Panc1 (cell line): ENCODE results near the gene NCKAP5L. TPM values are rescaled to one million over a fixed set of nuclear protein-coding genes. Genes with fewer than 3 reads are reported as not detected.
A peak's percentile ranks its signal among the peaks of the same experiment; 100 is the strongest.

Experiments
- ATAC-seq: fragments of 200-7000 bp; cut with Tn5 transposase; 2 replicates; pipeline ENCODE4 v1.9.1; 2020; ENCODE audit warnings: mild to moderate bottlenecking, moderate library complexity
- BruUV-seq: library from RNA; stranded (reverse); fragments of 400-500 nt; replicated peaks from 2 replicates; lab custom pipeline; 2021; lab: Mats Ljungman, UMichigan
- CTCF ChIA-PET: fragments of 300-600 bp; sonication (Branson Sonifier 250); formaldehyde crosslinking; loops from one replicate; lab custom pipeline; 2022; ENCODE audit warnings: antibody characterized with exemption; lab: Charles Lee
- POLR2A ChIA-PET: fragments of 300-600 bp; sonication (Branson Sonifier 250); formaldehyde crosslinking; loops from one replicate; lab custom pipeline; 2022; ENCODE audit warnings: antibody characterized with exemption; lab: Charles Lee
- DNase-seq: peaks from one replicate; pipeline ENCODE4 v3.0.0-alpha.2; 2010; ENCODE audit warnings: low read depth, low spot score
- H3K27ac ChIP-seq: 2 replicates; pipeline ENCODE4 v1.5.1; 2011; ENCODE audit warnings: mild to moderate bottlenecking, low read length, inconsistent platforms
- H3K27me3 ChIP-seq: fragments of 200-500 bp; sonication (Bioruptor generic); 2 replicates; pipeline ENCODE4 v1.6.0; 2014; ENCODE audit warnings: low read length, inconsistent platforms; ENCODE audit not compliant: control insufficient read depth, insufficient read depth
- H3K36me3 ChIP-seq: fragments of 200-500 bp; sonication (Bioruptor generic); 2 replicates; pipeline ENCODE4 v1.5.1; 2014; ENCODE audit warnings: inconsistent platforms, mild to moderate bottlenecking, low read length, moderate library complexity; ENCODE audit not compliant: control insufficient read depth, insufficient read depth
- H3K4me1 ChIP-seq: 2 replicates; pipeline ENCODE4 v1.5.1; 2011; ENCODE audit warnings: inconsistent platforms, mild to moderate bottlenecking, low read length, moderate library complexity; ENCODE audit not compliant: control insufficient read depth, insufficient read depth
- H3K4me3 ChIP-seq, 2 experiments: 2 replicates each; pipeline ENCODE4 v1.5.1; 2011 to 2012; ENCODE audit warnings: low read depth in 2 of 2, low read length in 2 of 2, mild to moderate bottlenecking in 2 of 2, inconsistent platforms in 1 of 2, moderate library complexity in 1 of 2
- H3K9me3 ChIP-seq: fragments of 200-500 bp; sonication (Bioruptor generic); 2 replicates; pipeline ENCODE4 v1.5.1; 2014; ENCODE audit warnings: low read depth, mild to moderate bottlenecking, inconsistent platforms, low read length, moderate library complexity; ENCODE audit not compliant: control insufficient read depth, insufficient read depth
- CTCF ChIP-seq: fragments of 450-650 bp; IDR thresholded peaks from 2 replicates; pipeline ENCODE4 v1.5.1; 2017; ENCODE audit warnings: mild to moderate bottlenecking
- POLR2AphosphoS5 ChIP-seq: IDR thresholded peaks from 2 replicates; pipeline ENCODE4 v1.6.1; 2012; ENCODE audit warnings: mild to moderate bottlenecking, low read depth, low read length, moderate library complexity
- REST ChIP-seq, 2 experiments: IDR thresholded peaks; 2 replicates each; pipeline ENCODE4 v1.6.1; 2011 to 2012; ENCODE audit warnings: low read depth in 2 of 2, control low read depth in 1 of 2, low read length in 1 of 2, mild to moderate bottlenecking in 1 of 2, moderate library complexity in 1 of 2; ENCODE audit not compliant: insufficient read depth in 1 of 2
- SIN3A ChIP-seq: IDR thresholded peaks from 2 replicates; pipeline ENCODE4 v1.6.1; 2012; ENCODE audit warnings: low read depth, mild to moderate bottlenecking, low read length, moderate library complexity, borderline replicate concordance; ENCODE audit not compliant: insufficient read depth
- in situ Hi-C: cut with HindIII; loops from 2 replicates; pipeline ENCODE4 v1.10.0; 2016; ENCODE audit warnings: low sequenced_read_pairs, low pct_unique_long_range_greater_than_20kb
- intact Hi-C: fragments of 100-400 bp; cut with micrococcal nuclease; formaldehyde crosslinking; loops from one replicate; pipeline ENCODE4 v1.10.0; 2022; ENCODE audit not compliant: unreplicated experiment
- total RNA-seq: library from RNA; stranded (reverse); gene quantifications from one replicate; pipeline ENCODE4 v1.2.1, GENCODE V29; 2021; ENCODE audit not compliant: unreplicated experiment

NCKAP5L gene
- total RNA-seq, 1 experiment from 2014 or later, result 17.3 TPM

- CTCF ChIA-PET, result no interaction called here
- BruUV-seq, result no TSS peak
- in situ Hi-C loops, result no loop called here
Observed at GRCh38 chr12:49875115-49875720, 47.0 kb upstream of the NCKAP5L start.

GRCh38 chr12:49874142-49874897, 46.1 kb upstream of the NCKAP5L start:
- Histone ChIP-seq H3K27me3 (no peaks in the 10 kb centered on the region), H3K4me3 (no peak overlapping the region), H3K27ac (peak overlapping the region; percentile 68), H3K4me1 (peaks cover 23% of the 10 kb centered on the region), H3K36me3 (no peaks in the 10 kb centered on the region), H3K9me3 (no peaks in the 10 kb centered on the region)
- DNase-seq (no peak), ATAC-seq (0 out of 2 replicates have a peak, but pooled peaks have one; percentile 35)
- ChIA-PET POLR2A (no interaction called here), CTCF (no interaction called here)
- no TSS peak for BruUV-seq
- intact Hi-C loops (no loop called here), in situ Hi-C loops (no loop called here)
- TF ChIP-seq SIN3A (no peak), POLR2AphosphoS5 (no peak), CTCF (no peak), REST (IDR thresholded peaks at IDR 0.05; ENCODE audit: insufficient read depth in 1 of 2, low read depth in 2 of 2, low read length in 1 of 2) (no peak)

More at GRCh38 chr12:49875115-49875720, 47.0 kb upstream of the NCKAP5L start:
- H3K27ac ChIP-seq, result peak overlapping the region; percentile 68
- TF ChIP-seq CTCF (no peak), POLR2AphosphoS5 (no peak), SIN3A (no peak), REST (IDR thresholded peaks at IDR 0.05; ENCODE audit: insufficient read depth in 1 of 2, low read depth in 2 of 2, low read length in 1 of 2) (no peak)
- intact Hi-C loops, result no loop called here
- ATAC-seq (no peak), DNase-seq (no peak)
- no peaks in the 10 kb centered on the region for H3K36me3 ChIP-seq
- peaks cover 14% of the 10 kb centered on the region for H3K4me1 ChIP-seq
- H3K27me3 ChIP-seq, result no peaks in the 10 kb centered on the region
- no peaks in the 10 kb centered on the region for H3K9me3 ChIP-seq
- POLR2A ChIA-PET, result no interaction called here
- H3K4me3 ChIP-seq, result no peak overlapping the region
